Lower leg skin (tissue), 4 donors: Measurements from ENCODE around the gene MAPKAPK5. TPM values are rescaled to one million over a fixed set of nuclear protein-coding genes. Genes with fewer than 3 reads are reported as not detected.

Experiments used
- DNase-seq, 2 donors: peaks; one replicate each; pipeline ENCODE4 v3.0.0-alpha.2; 2019; ENCODE audit warnings: low spot score in 2 of 2
- H3K4me3 ChIP-seq: fragments of 200-600 bp; sonication (generic); 2 replicates; pipeline ENCODE4 v1.5.1; 2017; ENCODE audit warnings: mild to moderate bottlenecking, low read depth; ENCODE audit not compliant: poor library complexity, severe bottlenecking
- CTCF ChIP-seq, 3 donors: fragments of 450-650 bp; IDR thresholded peaks; one replicate each; pipeline ENCODE4 v1.5.1; 2016; ENCODE audit warnings: antibody characterized with exemption in 3 of 3, mild to moderate bottlenecking in 3 of 3, moderate library complexity in 2 of 3
- POLR2A ChIP-seq, 2 donors: fragments of 450-650 bp; IDR thresholded peaks; one replicate each; pipeline ENCODE4 v1.6.1; 2016 to 2017; ENCODE audit warnings: antibody characterized with exemption in 2 of 2, mild to moderate bottlenecking in 1 of 2, moderate library complexity in 1 of 2
- WGBS, 2 donors: methylation state at CpG; one replicate each; pipeline ENCODE4 v1.1.5; 2018; 5-methylcytosine and 5-hydroxymethylcytosine counted together
- intact Hi-C: fragments of 100-400 bp; cut with DNase I; formaldehyde crosslinking; loops from one replicate; pipeline ENCODE4 v1.15.0; 2023; ENCODE audit warnings: low total_unique reads
- total RNA-seq, 4 donors: library from RNA; depleted of rRNA; stranded (reverse); fragments of >200 nt; gene quantifications; one replicate each; pipeline ENCODE4 v1.1.0, GENCODE V29; 2016

Gene MAPKAPK5
- total RNA-seq, 4 donors from 2014 or later: 34.8 to 60.5 (median 49.5) TPM

- no peak for TF ChIP-seq POLR2A (IDR thresholded peaks at IDR 0.05)
- no peak for TF ChIP-seq CTCF (IDR thresholded peaks at IDR 0.05)
- H3K4me3 ChIP-seq: no peak overlapping the region
- intact Hi-C loops: no loop called here
- no peak for DNase-seq
- 66 to 77% methylated on average over 4 of the region's 4 CpGs for WGBS, 2 donors
Measured at GRCh38 chr12:111901182-111901581, 59.2 kb downstream of the MAPKAPK5 start.

GRCh38 chr12:111904446-111904975, 62.5 kb downstream of the MAPKAPK5 start:
- TF ChIP-seq CTCF (IDR thresholded peaks at IDR 0.05): no peak
- TF ChIP-seq POLR2A (IDR thresholded peaks at IDR 0.05): no peak
- H3K4me3 ChIP-seq: no peak overlapping the region
- no peak for DNase-seq
- intact Hi-C loops: no loop called here

- DNase-seq: no peak
- TF ChIP-seq POLR2A (IDR thresholded peaks at IDR 0.05) (no peak), CTCF (IDR thresholded peaks at IDR 0.05) (no peak)
- no peak overlapping the region for H3K4me3 ChIP-seq
- intact Hi-C loops: no loop called here
- WGBS, 2 donors: 73 to 85% methylated on average over 3 of the region's 3 CpGs
Measured at GRCh38 chr12:111905502-111905901, 63.5 kb downstream of the MAPKAPK5 start.

GRCh38 chr12:111907740-111908139, 65.7 kb downstream of the MAPKAPK5 start:
- WGBS, 2 donors: 92 to 100% methylated on average over 1 of the region's 1 CpG
- intact Hi-C loops: no loop called here
- TF ChIP-seq CTCF (IDR thresholded peaks at IDR 0.05): no peak
- TF ChIP-seq POLR2A (IDR thresholded peaks at IDR 0.05): no peak
- no peak for DNase-seq
- no peak overlapping the region for H3K4me3 ChIP-seq

- TF ChIP-seq POLR2A (IDR thresholded peaks at IDR 0.05) (no peak), CTCF (IDR thresholded peaks at IDR 0.05) (no peak)
- H3K4me3 ChIP-seq: no peak overlapping the region
- no peak for DNase-seq
- intact Hi-C loops: no loop called here
- WGBS, 2 donors: 80 to 82% methylated on average over 3 of the region's 3 CpGs
Measured at GRCh38 chr12:111925171-111925570, 83.1 kb downstream of the MAPKAPK5 start.

- no peak for TF ChIP-seq POLR2A (IDR thresholded peaks at IDR 0.05)
- TF ChIP-seq CTCF (IDR thresholded peaks at IDR 0.05): no peak
- DNase-seq: no peak
- intact Hi-C loops: no loop called here
- H3K4me3 ChIP-seq: no peak overlapping the region
- WGBS, 2 donors: 92 to 95% methylated on average over 2 of the region's 2 CpGs
Measured at GRCh38 chr12:111926631-111927030, 84.6 kb downstream of the MAPKAPK5 start.
